Large intestine (tissue), 3 donors: ENCODE data around the gene ARHGAP22. TPM values are rescaled to one million over a fixed set of nuclear protein-coding genes. Genes with fewer than 3 reads are reported as not detected.

Source experiments
- DNase-seq, 2 donors: peaks; one replicate each; pipeline versions ENCODE4 v3.0.0 to v3.0.0-alpha.2; 2013
- H3K27ac ChIP-seq: one replicate; pipeline ENCODE4 v1.5.1; 2013; ENCODE audit warnings: low read length
- H3K27me3 ChIP-seq: 2 replicates; pipeline ENCODE4 v1.6.1; 2013; ENCODE audit warnings: low read length; ENCODE audit not compliant: control insufficient read depth, insufficient read depth
- H3K36me3 ChIP-seq: 2 replicates; pipeline ENCODE4 v1.6.1; 2013; ENCODE audit warnings: low read length; ENCODE audit not compliant: control insufficient read depth, insufficient read depth
- H3K4me1 ChIP-seq: one replicate; pipeline ENCODE4 v1.6.1; 2013; ENCODE audit warnings: low read length; ENCODE audit not compliant: control insufficient read depth, insufficient read depth
- H3K4me3 ChIP-seq: one replicate; pipeline ENCODE4 v1.5.1; 2013; ENCODE audit warnings: low read length
- H3K9me3 ChIP-seq: one replicate; pipeline ENCODE4 v1.6.1; 2013; ENCODE audit warnings: mild to moderate bottlenecking, low read depth, low read length, moderate library complexity; ENCODE audit not compliant: control insufficient read depth
- WGBS: methylation state at CpG from one replicate; pipeline ENCODE4 v1.1.5; 2013; ENCODE audit warnings: low lambda C conversion rate; ENCODE audit not compliant: insufficient coverage; 5-methylcytosine and 5-hydroxymethylcytosine counted together
- polyA plus RNA-seq: library from polyadenylated mRNA; unstranded; fragments of 120-200 nt; gene quantifications from one replicate; pipeline ENCODE4 v1.2.1, GENCODE V29; 2013

Gene ARHGAP22
- polyA plus RNA-seq, 1 donor, result 2.7 TPM

- H3K4me1 ChIP-seq, result no peaks in the 10 kb centered on the region
- H3K9me3 ChIP-seq, result no peaks in the 10 kb centered on the region
- WGBS, result 80% methylated on average over 1 of the region's 11 CpGs
- no peak for DNase-seq
- no peaks in the 10 kb centered on the region for H3K27me3 ChIP-seq
- H3K4me3 ChIP-seq, result no peak overlapping the region
- H3K36me3 ChIP-seq, result no peaks in the 10 kb centered on the region
- no peak overlapping the region for H3K27ac ChIP-seq
Observed at GRCh38 chr10:48447356-48448215, 157.3 kb downstream of the ARHGAP22 start.

DNA sequence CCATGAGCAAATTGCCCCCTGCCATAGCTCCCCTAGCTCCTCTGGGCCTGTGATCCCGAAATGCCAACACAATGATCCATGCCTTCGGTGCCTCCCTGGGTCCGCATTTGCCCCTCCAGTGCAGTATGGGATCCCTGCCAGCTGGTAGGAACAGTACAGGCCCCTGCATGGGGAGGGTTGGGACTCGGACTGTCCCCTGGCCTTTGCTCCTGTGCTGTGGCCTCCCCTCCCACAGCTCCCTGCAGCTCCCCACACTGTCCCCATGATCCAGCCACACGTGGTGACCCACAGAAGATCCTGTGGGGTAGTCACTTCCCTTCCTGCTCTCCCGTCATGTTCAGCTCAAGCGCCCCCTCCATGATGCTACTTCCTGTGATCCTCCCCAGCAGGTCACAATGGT is 158.1 kb downstream of the ARHGAP22 start:
- H3K27me3 ChIP-seq, result no peaks in the 10 kb centered on the region
- no peak for DNase-seq
- WGBS, result 100% methylated on average over 1 of the region's 7 CpGs
- H3K36me3 ChIP-seq, result no peaks in the 10 kb centered on the region
- H3K27ac ChIP-seq, result no peak overlapping the region
- H3K4me3 ChIP-seq, result no peak overlapping the region
- H3K4me1 ChIP-seq, result no peaks in the 10 kb centered on the region
- H3K9me3 ChIP-seq, result no peaks in the 10 kb centered on the region

DNA sequence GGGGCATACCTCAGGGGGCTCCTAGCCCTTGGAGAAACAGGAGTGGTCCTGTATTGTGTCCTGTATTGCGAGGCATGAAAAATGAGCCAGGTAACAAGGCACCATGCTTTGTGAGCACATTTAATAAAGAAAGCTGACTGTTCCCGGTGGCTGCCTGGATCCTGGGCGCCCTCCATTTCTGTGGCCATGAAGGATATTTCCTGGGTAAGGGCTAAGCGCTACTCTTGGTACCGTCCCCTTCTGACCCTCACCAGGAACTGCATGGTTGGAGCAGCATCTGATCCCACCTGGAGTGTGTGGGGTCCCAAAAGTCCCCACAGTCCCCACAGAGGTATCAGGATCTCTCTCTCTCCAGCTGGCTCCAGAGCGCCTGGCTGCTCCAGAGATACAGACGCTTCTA is 158.9 kb downstream of the ARHGAP22 start:
- Histone ChIP-seq H3K27ac (no peak overlapping the region), H3K4me3 (no peak overlapping the region), H3K4me1 (no peaks in the 10 kb centered on the region), H3K36me3 (no peaks in the 10 kb centered on the region), H3K27me3 (no peaks in the 10 kb centered on the region), H3K9me3 (no peaks in the 10 kb centered on the region)
- WGBS, result no CpG with 5 or more reads among the region's 7 CpGs
- DNase-seq, result no peak

DNA sequence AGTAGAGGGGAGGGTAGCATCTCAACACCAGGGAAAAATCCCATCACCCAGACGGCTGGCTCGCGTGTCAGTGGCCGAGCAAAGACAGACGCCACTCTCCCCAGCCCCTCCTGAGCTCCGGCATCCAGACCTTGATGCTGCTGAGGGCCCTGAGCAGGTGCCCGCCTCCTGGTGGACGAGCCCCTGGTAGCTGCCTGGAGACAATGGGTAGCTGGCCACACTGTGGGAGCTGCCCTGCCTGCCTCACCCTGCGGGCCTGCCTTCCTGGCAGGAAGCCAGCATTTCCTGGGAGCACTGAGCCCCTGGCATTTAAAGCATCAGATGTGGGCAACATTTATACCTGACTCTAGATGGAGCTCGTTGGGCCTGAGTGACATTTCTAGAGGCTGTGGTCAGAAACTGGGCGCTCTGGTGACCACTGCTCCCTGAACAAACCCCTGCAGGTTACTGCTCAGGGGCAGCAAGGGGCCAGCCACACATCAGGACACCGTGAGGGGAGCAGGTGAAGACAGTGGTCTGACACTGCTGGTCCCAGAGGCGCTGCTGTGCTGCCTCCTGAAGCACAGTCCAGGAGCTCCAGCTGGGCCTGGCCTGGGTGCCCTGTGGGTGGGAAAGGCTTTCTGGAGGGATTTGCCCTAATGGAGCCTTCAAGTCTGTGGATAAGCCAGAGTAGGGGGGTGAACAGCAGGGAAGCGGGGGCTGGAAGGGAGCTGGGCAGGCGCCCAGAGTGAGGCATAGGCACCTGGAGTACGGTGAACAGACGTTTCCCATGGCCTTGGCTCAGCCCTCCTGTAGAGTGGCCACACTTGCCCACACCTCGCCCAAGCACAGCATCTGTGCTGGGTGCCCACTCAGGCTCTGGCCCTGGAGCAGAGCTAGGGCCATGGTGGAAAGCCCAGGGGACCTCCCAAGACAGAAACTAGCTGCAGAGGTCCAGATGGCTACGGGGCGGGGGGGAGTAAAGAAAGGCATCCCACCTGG is 159.7 kb downstream of the ARHGAP22 start:
- H3K27me3 ChIP-seq, result no peaks in the 10 kb centered on the region
- no peaks in the 10 kb centered on the region for H3K36me3 ChIP-seq
- no CpG with 5 or more reads among the region's 20 CpGs for WGBS
- no peaks in the 10 kb centered on the region for H3K4me1 ChIP-seq
- H3K27ac ChIP-seq, result no peak overlapping the region
- no peaks in the 10 kb centered on the region for H3K9me3 ChIP-seq
- DNase-seq, result no peak
- H3K4me3 ChIP-seq, result no peak overlapping the region

- peaks cover 2% of the 10 kb centered on the region for H3K4me1 ChIP-seq
- no peak overlapping the region for H3K4me3 ChIP-seq
- no CpG with 5 or more reads among the region's 2 CpGs for WGBS
- no peak overlapping the region for H3K27ac ChIP-seq
- no peaks in the 10 kb centered on the region for H3K27me3 ChIP-seq
- H3K9me3 ChIP-seq, result no peaks in the 10 kb centered on the region
- no peak for DNase-seq
- no peaks in the 10 kb centered on the region for H3K36me3 ChIP-seq
Observed at GRCh38 chr10:48444266-48444665, 160.6 kb downstream of the ARHGAP22 start.

GRCh38 chr10:48442809-48443177 is 162.1 kb downstream of the ARHGAP22 start:
- Histone ChIP-seq H3K36me3 (peaks cover 3% of the 10 kb centered on the region), H3K9me3 (no peaks in the 10 kb centered on the region), H3K4me1 (peaks cover 6% of the 10 kb centered on the region), H3K27me3 (no peaks in the 10 kb centered on the region), H3K4me3 (no peak overlapping the region), H3K27ac (no peak overlapping the region)
- no peak for DNase-seq
- no CpG with 5 or more reads among the region's 5 CpGs for WGBS

- no peak for DNase-seq
- H3K9me3 ChIP-seq, result no peaks in the 10 kb centered on the region
- H3K4me3 ChIP-seq, result no peak overlapping the region
- H3K27ac ChIP-seq, result no peak overlapping the region
- no peaks in the 10 kb centered on the region for H3K27me3 ChIP-seq
- H3K36me3 ChIP-seq, result peaks cover 6% of the 10 kb centered on the region
- no CpG with 5 or more reads among the region's 11 CpGs for WGBS
- peaks cover 6% of the 10 kb centered on the region for H3K4me1 ChIP-seq
Observed at GRCh38 chr10:48442090-48442808, 162.6 kb downstream of the ARHGAP22 start.

- Histone ChIP-seq H3K27me3 (no peaks in the 10 kb centered on the region), H3K9me3 (no peaks in the 10 kb centered on the region), H3K27ac (no peak overlapping the region), H3K4me3 (no peak overlapping the region), H3K4me1 (peaks cover 6% of the 10 kb centered on the region), H3K36me3 (peaks cover 6% of the 10 kb centered on the region)
- WGBS, result no CpG with 5 or more reads among the region's 4 CpGs
- no peak for DNase-seq
Observed at GRCh38 chr10:48440771-48441170, 164.1 kb downstream of the ARHGAP22 start.

DNA sequence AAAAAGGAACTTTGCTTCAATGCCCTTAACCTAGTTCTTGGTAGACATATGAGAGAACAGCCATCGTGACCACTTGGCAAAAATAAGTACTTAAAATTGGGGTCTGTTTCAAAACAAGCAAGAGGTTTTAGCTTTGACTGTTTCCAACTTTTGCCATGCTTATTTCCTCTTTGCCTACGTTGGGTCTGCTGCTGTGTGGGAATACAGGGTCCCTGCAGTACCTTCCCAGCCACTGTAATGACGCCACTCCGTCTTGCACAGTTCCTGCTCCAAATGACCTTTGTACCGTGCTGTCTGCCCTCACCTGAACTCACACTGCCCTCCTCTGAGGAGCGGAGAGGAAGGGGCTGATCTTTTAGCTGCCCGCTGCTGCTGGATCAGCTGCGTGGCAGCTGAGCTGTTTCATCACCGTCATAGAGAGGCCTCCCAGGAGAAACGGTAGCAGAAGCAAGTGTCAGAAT is 165.3 kb downstream of the ARHGAP22 start:
- no CpG with 5 or more reads among the region's 10 CpGs for WGBS
- DNase-seq, result peak; percentile 89 to 93
- Histone ChIP-seq H3K4me1 (peaks cover 6% of the 10 kb centered on the region), H3K27me3 (no peaks in the 10 kb centered on the region), H3K4me3 (no peak overlapping the region), H3K36me3 (peaks cover 9% of the 10 kb centered on the region), H3K27ac (peak overlapping the region; percentile 58), H3K9me3 (no peaks in the 10 kb centered on the region)

DNA sequence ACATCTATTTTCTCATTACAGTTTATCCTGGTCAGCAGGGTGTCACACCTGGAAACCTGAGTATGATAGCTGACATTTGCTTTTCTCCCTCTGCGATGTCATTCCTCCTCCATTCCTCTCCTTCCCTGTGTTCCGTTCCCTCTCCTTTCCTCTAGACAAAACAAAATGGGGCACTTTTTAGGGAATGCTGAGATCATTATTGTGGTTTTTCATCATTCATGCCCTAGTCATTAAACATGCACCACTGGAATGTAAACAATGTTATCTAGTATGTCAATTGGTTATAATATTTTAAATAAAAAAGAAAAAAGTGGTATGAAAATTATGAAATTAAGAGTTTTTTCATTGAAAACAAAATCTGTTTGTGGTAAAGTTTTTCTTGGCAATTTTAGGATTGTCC is 165.8 kb downstream of the ARHGAP22 start:
- no peak for DNase-seq
- no peak overlapping the region for H3K4me3 ChIP-seq
- H3K4me1 ChIP-seq, result peaks cover 6% of the 10 kb centered on the region
- no peaks in the 10 kb centered on the region for H3K9me3 ChIP-seq
- WGBS, result 100% methylated on average over 1 of the region's 2 CpGs
- peaks cover 9% of the 10 kb centered on the region for H3K36me3 ChIP-seq
- peak overlapping the region; percentile 58 for H3K27ac ChIP-seq
- no peaks in the 10 kb centered on the region for H3K27me3 ChIP-seq
